ENCODE results near the gene RAD50. TPM values are rescaled to one million over a fixed set of nuclear protein-coding genes. Genes with fewer than 3 reads are reported as not detected.

Gene RAD50
- total and polyA plus RNA-seq, 12 donors, result 5.4 to 41.6 (median 28.7) TPM

DNA sequence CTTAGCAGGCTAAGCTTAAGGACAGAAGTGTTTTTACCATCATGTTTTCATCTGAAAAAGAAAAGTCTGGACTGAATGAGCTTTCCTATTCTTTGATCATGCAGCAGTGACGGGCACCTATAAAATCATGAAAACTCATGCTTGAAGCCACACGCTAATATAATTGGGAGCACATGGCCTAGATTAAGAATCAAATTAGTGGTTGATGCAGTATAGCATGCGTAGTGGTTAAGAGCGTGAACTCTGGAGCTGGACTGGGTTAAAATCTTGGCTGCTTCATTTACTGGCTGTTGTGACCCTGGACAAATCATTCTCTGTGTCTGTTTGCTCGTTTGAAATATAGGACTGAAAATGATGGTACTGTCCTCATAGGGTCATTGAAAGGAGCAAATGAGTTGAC lies 51.3 kb downstream of the RAD50 start:
- H3K27me3 ChIP-seq, result no peaks in the 10 kb centered on the region
- TF ChIP-seq, protein P1, sequence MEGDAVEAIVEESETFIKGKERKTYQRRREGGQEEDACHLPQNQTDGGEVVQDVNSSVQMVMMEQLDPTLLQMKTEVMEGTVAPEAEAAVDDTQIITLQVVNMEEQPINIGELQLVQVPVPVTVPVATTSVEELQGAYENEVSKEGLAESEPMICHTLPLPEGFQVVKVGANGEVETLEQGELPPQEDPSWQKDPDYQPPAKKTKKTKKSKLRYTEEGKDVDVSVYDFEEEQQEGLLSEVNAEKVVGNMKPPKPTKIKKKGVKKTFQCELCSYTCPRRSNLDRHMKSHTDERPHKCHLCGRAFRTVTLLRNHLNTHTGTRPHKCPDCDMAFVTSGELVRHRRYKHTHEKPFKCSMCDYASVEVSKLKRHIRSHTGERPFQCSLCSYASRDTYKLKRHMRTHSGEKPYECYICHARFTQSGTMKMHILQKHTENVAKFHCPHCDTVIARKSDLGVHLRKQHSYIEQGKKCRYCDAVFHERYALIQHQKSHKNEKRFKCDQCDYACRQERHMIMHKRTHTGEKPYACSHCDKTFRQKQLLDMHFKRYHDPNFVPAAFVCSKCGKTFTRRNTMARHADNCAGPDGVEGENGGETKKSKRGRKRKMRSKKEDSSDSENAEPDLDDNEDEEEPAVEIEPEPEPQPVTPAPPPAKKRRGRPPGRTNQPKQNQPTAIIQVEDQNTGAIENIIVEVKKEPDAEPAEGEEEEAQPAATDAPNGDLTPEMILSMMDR (IDR thresholded peaks at IDR 0.05), result no peak
- TF ChIP-seq POLR2A (IDR thresholded peaks at IDR 0.05), result no peak
- WGBS, 4 donors, result 82 to 89% (median 85%) methylated on average over 5 of the region's 5 CpGs
- intact Hi-C loops (cut with DNase I), result no loop called here
- H3K36me3 ChIP-seq (replicated peaks in 1 of 2), result peaks cover 0 to 53% of the 10 kb centered on the region in 2 donors
- H3K27ac ChIP-seq, result no peak overlapping the region
- H3K4me3 ChIP-seq, result no peak overlapping the region
- no peaks in the 10 kb centered on the region for H3K4me1 ChIP-seq (replicated peaks in 1 of 2)
- no peak for DNase-seq
- H3K9me3 ChIP-seq (replicated peaks in 1 of 3), result no peaks in the 10 kb centered on the region

DNA sequence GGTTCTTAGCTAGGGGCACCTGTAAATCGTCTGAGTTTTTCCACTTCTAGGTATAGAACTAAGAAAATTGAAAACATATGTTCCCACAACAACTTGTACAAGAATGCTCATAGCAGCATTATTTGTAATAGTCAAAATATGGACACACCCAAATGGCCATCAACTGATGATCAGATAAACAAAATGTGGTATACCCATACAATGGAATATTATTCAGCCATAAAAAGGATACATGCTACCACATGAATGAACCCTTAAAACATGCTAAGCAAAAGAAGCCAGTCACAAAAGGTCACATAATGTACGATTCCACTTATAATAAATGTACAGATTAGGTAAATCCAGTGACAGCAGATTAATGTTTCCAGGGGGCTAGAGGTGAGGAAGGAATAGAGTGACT lies 55.2 kb downstream of the RAD50 start:
- no peak for DNase-seq
- Histone ChIP-seq H3K36me3 (replicated peaks in 1 of 2) (peaks cover 0 to 49% of the 10 kb centered on the region in 2 donors), H3K4me1 (replicated peaks in 1 of 2) (no peaks in the 10 kb centered on the region), H3K27me3 (no peaks in the 10 kb centered on the region), H3K9me3 (replicated peaks in 1 of 3) (no peaks in the 10 kb centered on the region), H3K4me3 (no peak overlapping the region), H3K27ac (no peak overlapping the region)
- intact Hi-C loops (cut with DNase I), result no loop called here
- TF ChIP-seq POLR2A (IDR thresholded peaks at IDR 0.05), result no peak
- TF ChIP-seq, protein P1 (IDR thresholded peaks at IDR 0.05), result no peak
- 94 to 97% (median 95%) methylated on average over 2 of the region's 2 CpGs for WGBS, 4 donors

DNA sequence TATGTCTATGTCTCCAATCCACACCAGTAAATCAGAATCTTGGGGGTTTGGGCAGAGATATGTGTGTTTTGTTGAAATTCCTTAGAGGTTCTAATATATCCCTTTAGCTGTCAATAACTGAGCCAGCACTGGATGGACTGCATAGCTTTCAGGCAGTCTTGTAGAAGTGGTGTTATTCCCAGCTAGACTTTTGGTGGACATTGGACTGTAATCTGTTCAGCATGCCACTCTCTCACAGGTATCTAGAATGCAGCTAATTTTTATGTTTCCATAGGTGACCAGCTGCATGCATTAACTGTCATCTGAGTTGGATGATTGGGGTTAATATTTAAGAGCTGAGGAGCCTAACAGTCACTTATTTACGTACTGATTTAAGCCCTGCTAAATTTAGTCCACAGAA lies 56.1 kb downstream of the RAD50 start:
- H3K27me3 ChIP-seq, result no peaks in the 10 kb centered on the region
- no peaks in the 10 kb centered on the region for H3K9me3 ChIP-seq (replicated peaks in 1 of 3)
- DNase-seq, result no peak
- H3K4me1 ChIP-seq (replicated peaks in 1 of 2), result no peaks in the 10 kb centered on the region
- H3K4me3 ChIP-seq, result no peak overlapping the region
- intact Hi-C loops (cut with DNase I), result no loop called here
- TF ChIP-seq POLR2A (IDR thresholded peaks at IDR 0.05), result no peak
- TF ChIP-seq, protein P1 (IDR thresholded peaks at IDR 0.05), result no peak
- WGBS, 4 donors, result 80 to 92% (median 83%) methylated on average over 1 of the region's 1 CpG
- H3K36me3 ChIP-seq (replicated peaks in 1 of 2), result peaks cover 0 to 55% of the 10 kb centered on the region in 2 donors
- no peak overlapping the region for H3K27ac ChIP-seq

DNA sequence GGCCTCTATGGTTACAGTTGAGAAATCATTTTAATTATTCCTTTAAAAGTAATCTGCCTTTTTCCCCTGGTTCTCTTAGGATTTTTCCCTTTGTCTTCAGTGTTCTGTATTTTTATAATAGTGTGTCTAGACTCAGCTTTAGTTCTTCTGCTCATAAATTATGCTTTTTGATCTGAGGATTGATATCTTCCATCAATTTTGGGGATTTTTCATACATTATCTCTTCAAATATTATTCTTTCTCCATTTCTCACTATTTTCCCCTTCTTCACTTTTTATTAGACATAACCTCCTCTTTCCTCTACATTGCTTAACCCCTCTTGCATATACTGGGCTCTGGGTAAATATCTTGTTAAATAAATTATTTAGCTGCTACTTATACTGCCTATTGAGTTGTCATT lies 64.9 kb downstream of the RAD50 start:
- H3K4me1 ChIP-seq (replicated peaks in 1 of 2), result no peaks in the 10 kb centered on the region
- no peak for TF ChIP-seq POLR2A (IDR thresholded peaks at IDR 0.05)
- TF ChIP-seq, protein P1 (IDR thresholded peaks at IDR 0.05), result no peak
- no peak overlapping the region for H3K4me3 ChIP-seq
- no peaks in the 10 kb centered on the region for H3K27me3 ChIP-seq
- H3K9me3 ChIP-seq (replicated peaks in 1 of 3), result no peaks in the 10 kb centered on the region
- H3K36me3 ChIP-seq (replicated peaks in 1 of 2), result peaks cover 0 to 30% of the 10 kb centered on the region in 2 donors
- H3K27ac ChIP-seq, result no peak overlapping the region
- DNase-seq, result no peak
- intact Hi-C loops (cut with DNase I), result no loop called here

All from adrenal gland (tissue), 12 donors.